Measurements from ENCODE around the gene EYA4.

GRCh38 chr6:133265066-133265465 lies 23.9 kb downstream of the EYA4 start:
- TF ChIP-seq POLR2A (IDR thresholded peaks at IDR 0.05) (no peak), CTCF (IDR thresholded peaks at IDR 0.05) (no peak)

All from esophagus squamous epithelium (tissue), 4 donors.